ENCODE measurements around the gene CHN1.

Gene CHN1

GRCh38 chr2:174877301-174877700 is 127.9 kb downstream of the CHN1 start:
- no peaks in the 10 kb centered on the region for H3K9me3 Mint-ChIP-seq
- H3K27ac Mint-ChIP-seq: no peak overlapping the region
- no peak overlapping the region for H3K4me3 Mint-ChIP-seq
- no peaks in the 10 kb centered on the region for H3K36me3 Mint-ChIP-seq (ENCODE audit: low read depth)
- no peaks in the 10 kb centered on the region for H3K4me1 Mint-ChIP-seq (ENCODE audit: low read depth)
- H3K27me3 Mint-ChIP-seq (ENCODE audit: low read depth): peaks cover 2% of the 10 kb centered on the region
- DNase-seq (ENCODE audit: low spot score): no peak

DNA sequence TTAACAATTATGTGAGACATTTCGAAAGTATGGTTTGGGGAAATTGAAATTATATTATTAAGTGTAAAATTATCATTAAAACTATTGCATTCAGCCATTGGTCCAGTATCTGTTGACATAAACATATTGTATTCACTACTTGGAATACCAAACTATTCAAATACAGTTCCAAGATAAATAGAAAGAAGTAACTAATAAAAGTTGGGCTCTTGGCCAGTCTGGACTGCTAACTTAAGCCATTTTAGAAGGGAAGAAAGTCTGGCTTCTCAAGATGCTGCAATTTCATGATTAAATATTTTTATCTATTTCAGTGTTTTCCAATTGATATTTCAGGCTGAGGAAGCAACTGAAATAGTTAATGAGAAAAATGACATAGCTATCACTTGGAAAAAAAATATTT is 131.1 kb downstream of the CHN1 start:
- no peak overlapping the region for H3K27ac Mint-ChIP-seq
- no peak for DNase-seq (ENCODE audit: low spot score)
- no peaks in the 10 kb centered on the region for H3K4me1 Mint-ChIP-seq (ENCODE audit: low read depth)
- H3K27me3 Mint-ChIP-seq (ENCODE audit: low read depth): peaks cover 2% of the 10 kb centered on the region
- H3K4me3 Mint-ChIP-seq: no peak overlapping the region
- H3K9me3 Mint-ChIP-seq: no peaks in the 10 kb centered on the region
- H3K36me3 Mint-ChIP-seq (ENCODE audit: low read depth): no peaks in the 10 kb centered on the region

DNA sequence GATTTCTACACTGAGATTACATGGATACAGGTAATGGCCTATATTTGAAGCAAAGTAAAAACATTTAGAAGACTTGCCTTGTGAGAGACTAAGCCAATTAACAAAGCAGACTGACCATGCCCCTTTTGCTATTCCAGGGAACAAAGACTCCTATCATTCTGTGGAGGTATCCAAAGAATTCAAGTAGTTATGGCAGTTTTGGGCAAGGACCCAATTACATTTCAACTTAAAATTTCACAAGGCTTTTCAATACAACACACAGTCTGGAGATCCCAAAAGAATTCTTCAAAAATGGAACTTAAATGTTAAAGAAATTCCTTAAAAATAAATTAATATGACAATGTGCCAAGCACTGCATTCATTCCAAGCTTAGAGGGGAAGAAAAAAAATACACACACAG is 131.7 kb downstream of the CHN1 start:
- Mint-ChIP-seq H3K4me1 (ENCODE audit: low read depth) (no peaks in the 10 kb centered on the region), H3K9me3 (no peaks in the 10 kb centered on the region), H3K27me3 (ENCODE audit: low read depth) (peaks cover 2% of the 10 kb centered on the region), H3K27ac (no peak overlapping the region), H3K4me3 (no peak overlapping the region), H3K36me3 (ENCODE audit: low read depth) (no peaks in the 10 kb centered on the region)
- DNase-seq (ENCODE audit: low spot score): no peak

- H3K27ac Mint-ChIP-seq: no peak overlapping the region
- no peak overlapping the region for H3K4me3 Mint-ChIP-seq
- H3K4me1 Mint-ChIP-seq (ENCODE audit: low read depth): no peaks in the 10 kb centered on the region
Observed at GRCh38 chr2:174870787-174871186, 134.4 kb downstream of the CHN1 start.

DNA sequence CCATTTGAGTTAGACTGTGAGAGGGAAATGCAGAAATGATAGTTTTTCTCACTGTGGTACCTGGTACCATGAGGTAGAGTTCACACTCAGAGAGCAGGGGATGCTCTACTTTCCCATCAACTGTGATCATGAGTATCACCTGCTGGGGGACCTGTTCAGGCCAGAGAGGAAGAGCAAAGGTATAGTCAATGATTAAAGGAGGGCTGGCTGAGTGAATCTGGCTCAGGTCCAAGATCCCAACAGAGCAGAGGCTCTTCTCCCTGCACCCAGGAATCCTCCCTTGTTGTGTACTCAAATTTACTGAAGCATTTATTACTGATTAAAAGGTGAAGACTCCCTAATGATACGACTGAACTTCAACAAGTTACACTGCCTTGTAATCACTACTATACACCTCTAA is 136.3 kb downstream of the CHN1 start:
- Mint-ChIP-seq H3K27me3 (ENCODE audit: low read depth) (peaks cover 7% of the 10 kb centered on the region), H3K9me3 (no peaks in the 10 kb centered on the region), H3K4me3 (no peak overlapping the region), H3K27ac (no peak overlapping the region), H3K36me3 (ENCODE audit: low read depth) (no peaks in the 10 kb centered on the region), H3K4me1 (ENCODE audit: low read depth) (no peaks in the 10 kb centered on the region)
- DNase-seq (ENCODE audit: low spot score): no peak

More at GRCh38 chr2:174870787-174871186, 134.4 kb downstream of the CHN1 start:
- Mint-ChIP-seq H3K36me3 (ENCODE audit: low read depth) (no peaks in the 10 kb centered on the region), H3K9me3 (no peaks in the 10 kb centered on the region), H3K27me3 (ENCODE audit: low read depth) (peaks cover 4% of the 10 kb centered on the region)
- no peak for DNase-seq (ENCODE audit: low spot score)

DNA sequence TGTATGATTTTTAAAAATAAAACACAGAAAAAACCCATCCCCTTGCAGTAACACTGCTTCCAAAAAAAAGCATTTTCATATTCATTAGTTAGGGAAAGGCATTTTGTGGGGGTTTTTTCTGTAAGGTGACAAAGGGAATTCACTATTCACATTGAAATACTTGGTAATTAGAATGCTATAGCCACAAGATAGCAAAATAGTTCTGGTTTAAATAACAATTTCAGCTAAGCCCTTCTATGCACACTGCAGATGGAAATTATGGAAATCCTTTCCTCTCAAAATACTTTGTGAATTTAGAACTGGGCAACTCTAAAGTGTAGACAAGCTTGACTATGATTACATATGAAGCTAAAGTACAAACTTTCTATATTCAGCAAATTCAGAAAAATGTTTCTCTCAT is 138.8 kb downstream of the CHN1 start:
- Mint-ChIP-seq H3K4me3 (no peak overlapping the region), H3K27ac (no peak overlapping the region), H3K27me3 (ENCODE audit: low read depth) (peaks cover 13% of the 10 kb centered on the region), H3K36me3 (ENCODE audit: low read depth) (no peaks in the 10 kb centered on the region), H3K4me1 (ENCODE audit: low read depth) (no peaks in the 10 kb centered on the region), H3K9me3 (no peaks in the 10 kb centered on the region)
- DNase-seq (ENCODE audit: low spot score): no peak

- peaks cover 13% of the 10 kb centered on the region for H3K27me3 Mint-ChIP-seq (ENCODE audit: low read depth)
- H3K36me3 Mint-ChIP-seq (ENCODE audit: low read depth): no peaks in the 10 kb centered on the region
- no peak for DNase-seq (ENCODE audit: low spot score)
- no peak overlapping the region for H3K27ac Mint-ChIP-seq
- no peak overlapping the region for H3K4me3 Mint-ChIP-seq
- H3K9me3 Mint-ChIP-seq: no peaks in the 10 kb centered on the region
- no peaks in the 10 kb centered on the region for H3K4me1 Mint-ChIP-seq (ENCODE audit: low read depth)
Observed at GRCh38 chr2:174863183-174863582, 142.0 kb downstream of the CHN1 start.

DNA sequence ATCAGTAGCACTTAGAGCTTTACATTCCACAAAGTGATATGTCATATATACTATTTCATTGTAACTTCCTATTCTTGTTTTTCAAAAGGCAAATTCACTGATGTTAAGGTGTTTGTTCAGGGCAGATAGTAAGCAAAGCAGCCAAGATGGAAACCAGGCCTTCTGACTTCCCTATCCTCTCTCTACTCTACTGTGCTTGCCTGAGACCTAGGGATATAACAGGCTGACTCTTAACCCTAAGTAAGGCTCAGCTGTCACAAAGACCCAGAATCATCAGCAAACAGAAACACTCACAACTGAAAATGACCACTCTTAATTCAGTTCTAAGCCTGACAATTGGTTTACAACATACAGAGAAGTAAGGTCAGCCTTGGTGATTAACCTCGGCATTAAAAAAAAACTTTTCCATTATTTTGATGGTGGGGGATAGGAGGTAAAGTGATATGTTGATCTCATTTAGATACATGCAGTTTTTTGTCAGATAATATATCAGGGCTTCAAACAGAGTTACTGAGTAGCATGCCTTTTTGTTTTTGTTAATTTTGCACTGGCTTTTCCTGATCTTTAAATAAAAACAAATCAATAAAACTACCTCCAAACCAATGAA is 145.5 kb downstream of the CHN1 start:
- Mint-ChIP-seq H3K36me3 (ENCODE audit: low read depth) (no peaks in the 10 kb centered on the region), H3K9me3 (no peaks in the 10 kb centered on the region), H3K4me1 (ENCODE audit: low read depth) (no peaks in the 10 kb centered on the region), H3K4me3 (no peak overlapping the region), H3K27ac (no peak overlapping the region), H3K27me3 (ENCODE audit: low read depth) (peaks cover 8% of the 10 kb centered on the region)
- no peak for DNase-seq (ENCODE audit: low spot score)

DNA sequence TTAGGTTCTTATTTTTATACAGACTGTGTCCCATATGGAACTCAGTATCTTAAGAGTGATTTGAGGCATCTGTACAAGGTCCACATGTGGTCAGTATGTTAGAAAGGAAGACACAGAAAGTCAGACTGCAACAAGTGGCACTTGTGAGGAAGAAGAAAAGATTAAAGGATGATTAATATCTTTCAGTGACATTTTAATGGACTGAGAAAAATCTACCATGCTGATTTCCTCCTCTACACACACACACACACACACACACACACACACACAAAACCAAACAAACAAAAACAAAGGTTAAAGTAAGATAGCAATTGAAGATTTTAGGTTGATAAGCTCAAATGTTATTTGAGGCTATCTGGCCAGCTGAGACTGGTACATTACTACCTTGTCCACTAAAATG is 146.4 kb downstream of the CHN1 start:
- DNase-seq (ENCODE audit: low spot score): no peak
- no peaks in the 10 kb centered on the region for H3K9me3 Mint-ChIP-seq
- no peak overlapping the region for H3K4me3 Mint-ChIP-seq
- H3K27me3 Mint-ChIP-seq (ENCODE audit: low read depth): peaks cover 8% of the 10 kb centered on the region
- no peaks in the 10 kb centered on the region for H3K4me1 Mint-ChIP-seq (ENCODE audit: low read depth)
- no peak overlapping the region for H3K27ac Mint-ChIP-seq
- no peaks in the 10 kb centered on the region for H3K36me3 Mint-ChIP-seq (ENCODE audit: low read depth)

DNA sequence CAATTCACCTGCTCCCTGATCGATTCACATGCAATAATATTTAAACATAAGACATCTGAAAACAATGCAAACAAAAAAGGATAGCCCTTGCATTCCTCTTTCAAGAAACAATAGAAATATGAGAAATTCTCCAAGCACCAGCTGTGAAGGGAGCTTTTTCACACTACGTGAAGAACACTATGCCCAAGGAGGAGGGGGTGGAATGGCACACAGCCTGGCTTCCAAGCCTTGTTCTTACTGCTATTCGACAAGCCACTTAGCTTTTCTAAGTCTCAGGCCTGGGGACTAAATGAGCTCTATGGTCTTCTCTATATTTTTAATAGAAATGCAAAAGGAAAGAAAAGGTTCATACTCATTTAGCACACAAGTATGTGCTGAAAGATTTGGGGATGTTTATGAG is 148.7 kb downstream of the CHN1 start:
- Mint-ChIP-seq H3K4me1 (ENCODE audit: low read depth) (peaks cover 1% of the 10 kb centered on the region), H3K4me3 (no peak overlapping the region), H3K9me3 (no peaks in the 10 kb centered on the region), H3K36me3 (ENCODE audit: low read depth) (no peaks in the 10 kb centered on the region), H3K27ac (no peak overlapping the region), H3K27me3 (ENCODE audit: low read depth) (peaks cover 5% of the 10 kb centered on the region)
- no peak for DNase-seq (ENCODE audit: low spot score)

DNA sequence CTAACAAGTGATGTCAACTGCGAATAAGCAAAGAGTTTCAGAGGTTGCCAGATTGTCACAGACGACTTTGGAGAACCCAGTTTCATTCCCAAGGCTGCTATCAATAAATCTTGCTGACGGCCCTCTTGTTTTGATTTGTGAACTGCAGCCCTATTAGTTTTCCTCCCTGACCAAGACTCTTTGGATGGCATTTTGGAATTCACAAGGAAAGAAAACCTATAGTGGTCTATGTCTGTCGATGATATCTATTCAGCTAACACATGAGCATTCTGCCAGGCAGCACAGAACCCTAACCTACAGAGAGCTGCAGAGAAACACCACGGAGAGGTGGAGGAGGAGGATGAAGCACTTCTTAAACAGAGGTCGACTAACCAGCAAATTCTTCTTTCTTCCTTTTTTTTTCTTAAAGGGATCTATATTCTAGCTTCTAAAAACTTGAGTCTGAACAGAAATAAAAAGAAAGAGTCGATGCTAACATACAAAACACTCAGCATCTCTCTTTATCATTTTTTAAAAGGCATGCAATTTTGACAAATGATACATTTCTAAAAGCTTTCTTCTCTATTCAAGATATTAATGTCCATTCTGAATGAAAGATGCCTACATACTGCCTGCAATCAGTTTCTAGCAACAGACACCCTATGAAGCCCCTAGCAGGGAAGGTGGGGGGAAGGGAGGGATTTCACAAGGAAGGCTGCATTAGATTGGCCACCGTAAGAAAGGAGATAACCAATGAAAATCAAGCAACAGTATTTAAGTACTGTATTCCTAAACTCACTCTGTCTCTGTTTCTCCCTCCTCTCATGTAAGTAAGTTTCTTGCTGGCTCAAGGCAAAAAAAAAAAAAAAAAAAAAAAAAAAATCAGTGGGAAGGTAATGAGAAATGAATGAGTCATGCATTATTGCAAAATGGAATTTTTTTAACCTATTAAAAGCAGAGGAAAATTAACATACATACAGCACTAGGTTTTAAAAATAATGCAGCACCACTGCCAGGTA is 157.9 kb downstream of the CHN1 start:
- peaks cover 1% of the 10 kb centered on the region for H3K27me3 Mint-ChIP-seq (ENCODE audit: low read depth)
- H3K9me3 Mint-ChIP-seq: no peaks in the 10 kb centered on the region
- DNase-seq (ENCODE audit: low spot score): no peak
- peaks cover 3% of the 10 kb centered on the region for H3K4me1 Mint-ChIP-seq (ENCODE audit: low read depth)
- H3K4me3 Mint-ChIP-seq: peak overlapping the region; percentile 12
- H3K27ac Mint-ChIP-seq: no peak overlapping the region
- no peaks in the 10 kb centered on the region for H3K36me3 Mint-ChIP-seq (ENCODE audit: low read depth)

GRCh38 chr2:174846218-174846617 is 159.0 kb downstream of the CHN1 start:
- Mint-ChIP-seq H3K9me3 (no peaks in the 10 kb centered on the region), H3K36me3 (ENCODE audit: low read depth) (no peaks in the 10 kb centered on the region), H3K4me3 (no peak overlapping the region), H3K27ac (no peak overlapping the region), H3K4me1 (ENCODE audit: low read depth) (peaks cover 3% of the 10 kb centered on the region), H3K27me3 (ENCODE audit: low read depth) (no peaks in the 10 kb centered on the region)
- no peak for DNase-seq (ENCODE audit: low spot score)

DNA sequence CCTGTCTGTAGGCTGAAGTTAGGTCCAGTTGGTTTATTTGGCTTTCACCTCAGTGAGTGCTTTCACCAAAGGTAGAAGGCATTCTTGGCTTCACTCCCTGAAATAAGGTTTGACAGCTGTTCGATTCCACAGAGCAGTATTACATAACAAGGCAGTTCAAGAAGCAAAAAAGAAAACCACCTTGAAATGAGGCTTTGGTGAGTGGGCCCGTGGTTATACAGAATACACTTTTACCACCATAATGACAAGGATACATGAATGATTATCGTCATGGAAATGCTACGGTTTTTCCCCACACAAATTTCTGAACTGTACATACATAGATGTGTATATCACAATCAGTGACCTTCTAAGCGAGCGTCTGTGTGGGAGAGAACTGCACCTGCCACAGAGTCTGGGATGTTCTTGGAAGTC is 160.9 kb downstream of the CHN1 start:
- Mint-ChIP-seq H3K4me1 (ENCODE audit: low read depth) (peaks cover 3% of the 10 kb centered on the region), H3K27me3 (ENCODE audit: low read depth) (no peaks in the 10 kb centered on the region), H3K27ac (no peak overlapping the region), H3K4me3 (no peak overlapping the region), H3K9me3 (no peaks in the 10 kb centered on the region), H3K36me3 (ENCODE audit: low read depth) (no peaks in the 10 kb centered on the region)
- peak; percentile 22 for DNase-seq (ENCODE audit: low spot score)

DNA sequence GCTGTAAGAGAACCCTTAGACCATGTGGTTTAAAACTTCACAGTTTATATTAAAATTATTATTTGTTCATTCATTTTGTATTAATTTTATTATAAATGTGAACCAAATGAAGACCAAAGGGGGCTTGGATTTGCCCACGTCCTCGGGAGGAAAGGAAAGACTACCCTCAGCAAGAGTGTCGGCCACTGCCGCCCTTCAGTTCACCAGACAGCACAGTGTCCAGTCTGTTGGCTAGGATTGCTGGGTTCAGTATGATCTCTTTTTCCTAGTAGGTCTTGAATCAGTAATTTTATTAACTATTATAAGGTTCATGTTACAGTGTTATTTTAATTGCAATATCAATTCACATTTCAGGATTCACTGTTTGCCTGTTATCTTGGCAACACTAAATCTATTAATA is 162.7 kb downstream of the CHN1 start:
- Mint-ChIP-seq H3K27ac (no peak overlapping the region), H3K36me3 (ENCODE audit: low read depth) (no peaks in the 10 kb centered on the region), H3K9me3 (no peaks in the 10 kb centered on the region), H3K4me1 (ENCODE audit: low read depth) (peaks cover 3% of the 10 kb centered on the region), H3K4me3 (no peak overlapping the region), H3K27me3 (ENCODE audit: low read depth) (no peaks in the 10 kb centered on the region)
- no peak for DNase-seq (ENCODE audit: low spot score)
